Lower leg skin (tissue), 3 donors: ENCODE measurements around the gene NCKAP5.

Experiments used
- POLR2A ChIP-seq, 2 donors: fragments of 450-650 bp; IDR thresholded peaks; one replicate each; pipeline ENCODE4 v1.6.1; 2016 to 2017; ENCODE audit warnings: antibody characterized with exemption in 2 of 2, mild to moderate bottlenecking in 1 of 2, moderate library complexity in 1 of 2
- TF ChIP-seq, protein P1 (sequence below), 3 donors: fragments of 450-650 bp; IDR thresholded peaks; one replicate each; pipeline ENCODE4 v1.5.1; 2016; ENCODE audit warnings: antibody characterized with exemption in 3 of 3, mild to moderate bottlenecking in 3 of 3, moderate library complexity in 2 of 3

DNA sequence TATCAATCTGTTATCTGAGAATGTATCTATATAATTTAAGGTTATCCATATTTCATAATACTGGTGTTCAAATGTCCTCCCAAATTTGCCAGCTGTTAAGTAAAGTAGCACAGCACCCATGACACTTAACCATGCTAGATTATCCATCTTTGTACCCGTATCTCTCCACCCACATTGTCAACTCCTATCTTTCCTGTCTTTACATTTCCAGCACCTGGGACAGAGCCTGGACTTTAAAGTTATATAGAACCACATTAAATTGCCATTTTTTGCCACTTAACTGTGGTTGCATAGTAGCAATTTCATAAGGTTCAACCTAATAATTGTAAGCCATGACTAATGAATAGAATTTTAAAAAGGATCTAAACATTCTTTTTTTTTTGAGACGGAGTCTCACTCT, 226.7 kb downstream of the NCKAP5 start:
- TF ChIP-seq, protein P1, sequence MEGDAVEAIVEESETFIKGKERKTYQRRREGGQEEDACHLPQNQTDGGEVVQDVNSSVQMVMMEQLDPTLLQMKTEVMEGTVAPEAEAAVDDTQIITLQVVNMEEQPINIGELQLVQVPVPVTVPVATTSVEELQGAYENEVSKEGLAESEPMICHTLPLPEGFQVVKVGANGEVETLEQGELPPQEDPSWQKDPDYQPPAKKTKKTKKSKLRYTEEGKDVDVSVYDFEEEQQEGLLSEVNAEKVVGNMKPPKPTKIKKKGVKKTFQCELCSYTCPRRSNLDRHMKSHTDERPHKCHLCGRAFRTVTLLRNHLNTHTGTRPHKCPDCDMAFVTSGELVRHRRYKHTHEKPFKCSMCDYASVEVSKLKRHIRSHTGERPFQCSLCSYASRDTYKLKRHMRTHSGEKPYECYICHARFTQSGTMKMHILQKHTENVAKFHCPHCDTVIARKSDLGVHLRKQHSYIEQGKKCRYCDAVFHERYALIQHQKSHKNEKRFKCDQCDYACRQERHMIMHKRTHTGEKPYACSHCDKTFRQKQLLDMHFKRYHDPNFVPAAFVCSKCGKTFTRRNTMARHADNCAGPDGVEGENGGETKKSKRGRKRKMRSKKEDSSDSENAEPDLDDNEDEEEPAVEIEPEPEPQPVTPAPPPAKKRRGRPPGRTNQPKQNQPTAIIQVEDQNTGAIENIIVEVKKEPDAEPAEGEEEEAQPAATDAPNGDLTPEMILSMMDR (IDR thresholded peaks at IDR 0.05) = no peak
- TF ChIP-seq POLR2A (IDR thresholded peaks at IDR 0.05) = no peak
